Measurements from ENCODE around the gene CDK3. TPM values are rescaled to one million over a fixed set of nuclear protein-coding genes. Genes with fewer than 3 reads are reported as not detected.
A peak's percentile ranks its signal among the peaks of the same experiment; 100 is the strongest.

CDK3 gene
- total RNA-seq, 6 donors from 2014 or later: 3.0 to 15.7 (median 7.0) TPM

DNA sequence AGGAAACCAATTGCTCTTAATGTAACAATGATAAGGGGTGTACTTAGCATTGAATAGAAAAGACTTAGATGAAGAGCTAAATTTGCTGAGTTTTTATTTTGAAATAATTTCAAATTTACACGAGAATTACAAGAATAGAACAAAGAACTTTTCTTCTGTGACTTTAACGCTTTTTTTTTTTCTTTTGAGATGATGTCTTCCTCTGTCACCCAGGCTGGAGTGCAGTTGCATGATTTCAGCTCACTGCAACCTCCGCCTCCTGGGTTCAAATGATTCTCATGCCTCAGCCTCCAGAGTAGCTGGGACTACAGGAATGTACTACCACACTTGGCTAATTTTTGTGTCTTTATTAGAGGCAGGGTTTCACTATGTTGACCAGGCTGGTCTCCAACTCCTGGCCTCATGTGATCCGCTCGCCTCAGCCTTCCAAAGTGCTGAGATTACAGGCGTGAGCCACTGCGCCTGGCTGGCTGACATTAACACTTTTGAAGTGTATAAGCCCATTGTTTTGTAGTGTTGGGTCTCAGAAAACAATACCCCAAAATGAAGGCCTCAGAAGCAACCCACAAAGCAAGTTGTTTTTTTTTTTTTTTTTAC is 19.5 kb upstream of the CDK3 start:
- H3K27ac ChIP-seq: peak overlapping the region; percentile 45 to 98 (median 70)
- TF ChIP-seq POLR2A (IDR thresholded peaks at IDR 0.05) (no peak), EP300 (IDR thresholded peaks at IDR 0.05) (no peak), POLR2AphosphoS5 (IDR thresholded peaks at IDR 0.05) (no peak)
- TF ChIP-seq, protein P1, sequence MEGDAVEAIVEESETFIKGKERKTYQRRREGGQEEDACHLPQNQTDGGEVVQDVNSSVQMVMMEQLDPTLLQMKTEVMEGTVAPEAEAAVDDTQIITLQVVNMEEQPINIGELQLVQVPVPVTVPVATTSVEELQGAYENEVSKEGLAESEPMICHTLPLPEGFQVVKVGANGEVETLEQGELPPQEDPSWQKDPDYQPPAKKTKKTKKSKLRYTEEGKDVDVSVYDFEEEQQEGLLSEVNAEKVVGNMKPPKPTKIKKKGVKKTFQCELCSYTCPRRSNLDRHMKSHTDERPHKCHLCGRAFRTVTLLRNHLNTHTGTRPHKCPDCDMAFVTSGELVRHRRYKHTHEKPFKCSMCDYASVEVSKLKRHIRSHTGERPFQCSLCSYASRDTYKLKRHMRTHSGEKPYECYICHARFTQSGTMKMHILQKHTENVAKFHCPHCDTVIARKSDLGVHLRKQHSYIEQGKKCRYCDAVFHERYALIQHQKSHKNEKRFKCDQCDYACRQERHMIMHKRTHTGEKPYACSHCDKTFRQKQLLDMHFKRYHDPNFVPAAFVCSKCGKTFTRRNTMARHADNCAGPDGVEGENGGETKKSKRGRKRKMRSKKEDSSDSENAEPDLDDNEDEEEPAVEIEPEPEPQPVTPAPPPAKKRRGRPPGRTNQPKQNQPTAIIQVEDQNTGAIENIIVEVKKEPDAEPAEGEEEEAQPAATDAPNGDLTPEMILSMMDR (IDR thresholded peaks at IDR 0.05): no peak
- no peak overlapping the region for H3K4me3 ChIP-seq
- 89 to 92% methylated on average over 7 of the region's 7 CpGs for WGBS, 2 donors
- DNase-seq (no peak), ATAC-seq (ENCODE audit: low FRiP score in 2 of 2) (no peak)
- H3K4me1 ChIP-seq: peaks cover 46 to 61% (median 60%) of the 10 kb centered on the region in 4 donors
- H3K36me3 ChIP-seq: no peaks in the 10 kb centered on the region
- no peaks in the 10 kb centered on the region for H3K27me3 ChIP-seq
- H3K9me3 ChIP-seq: no peaks in the 10 kb centered on the region

DNA sequence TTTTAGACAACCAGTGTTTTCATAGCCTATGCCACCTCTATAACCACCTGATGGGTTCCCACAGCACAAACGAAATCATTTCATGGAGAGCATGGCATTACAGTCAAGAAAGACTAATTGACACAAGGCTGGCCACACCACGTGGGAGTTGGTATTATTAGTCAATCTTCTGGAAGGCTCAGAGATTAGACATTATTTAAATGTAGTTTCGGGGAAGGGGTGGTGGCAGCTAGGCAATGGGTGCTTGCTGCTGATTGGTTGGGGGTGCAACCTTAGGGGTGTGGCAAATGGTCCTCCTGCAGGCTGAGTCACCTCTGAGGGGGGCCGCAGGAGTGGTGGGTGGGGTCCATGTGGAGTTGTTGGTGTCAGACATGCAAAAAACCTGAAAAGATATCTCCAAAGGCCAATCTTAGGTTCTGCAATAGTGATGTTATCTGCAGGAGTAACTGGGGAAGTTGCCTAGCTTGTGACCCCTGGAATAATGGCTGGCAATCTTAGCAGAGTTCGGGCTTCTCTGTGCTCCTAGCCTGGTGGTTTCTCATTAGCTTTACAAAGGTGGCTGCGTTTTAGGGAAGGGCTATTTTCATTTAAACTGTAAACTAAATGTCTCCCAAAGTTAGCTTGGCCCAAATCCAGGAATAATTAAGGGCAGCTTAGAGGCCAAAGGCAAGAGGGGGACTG is 17.0 kb upstream of the CDK3 start:
- H3K36me3 ChIP-seq: peaks cover 0 to 7% (median 0%) of the 10 kb centered on the region in 4 donors
- TF ChIP-seq POLR2A (IDR thresholded peaks at IDR 0.05) (no peak), EP300 (IDR thresholded peaks at IDR 0.05) (peak in 1 of 4 donors; percentile 75), POLR2AphosphoS5 (IDR thresholded peaks at IDR 0.05) (no peak)
- TF ChIP-seq, protein P1 (IDR thresholded peaks at IDR 0.05): no peak
- WGBS, 2 donors: 43 to 44% methylated on average over 5 to 6 of the region's 6 CpGs
- peaks cover 25 to 41% (median 38%) of the 10 kb centered on the region in 4 donors for H3K4me1 ChIP-seq
- H3K27me3 ChIP-seq: no peaks in the 10 kb centered on the region
- H3K4me3 ChIP-seq: no peak overlapping the region
- H3K9me3 ChIP-seq: no peaks in the 10 kb centered on the region
- H3K27ac ChIP-seq: peak overlapping the region; percentile 4 to 72 (median 39)
- ATAC-seq (ENCODE audit: low FRiP score in 2 of 2) (no peak), DNase-seq (peak in 1 of 2 donors; percentile 77)

DNA sequence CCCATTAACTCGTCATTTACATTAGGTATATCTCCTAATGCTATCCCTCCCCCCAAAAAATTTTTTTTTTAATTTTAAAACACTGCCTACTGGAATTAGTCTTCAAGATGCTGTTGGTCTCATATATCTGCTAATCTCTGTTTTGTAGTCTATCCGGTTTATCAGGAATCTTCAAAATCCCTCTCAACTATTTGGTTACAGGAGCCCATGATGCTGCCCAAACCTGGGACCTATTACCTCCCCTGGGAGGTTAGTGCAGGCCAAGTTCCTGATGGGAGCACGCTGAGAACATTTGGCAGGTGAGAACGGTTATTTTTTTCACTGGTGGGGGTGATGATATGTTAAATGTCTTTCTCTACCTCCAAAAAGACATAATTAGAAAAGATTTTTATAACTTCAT is 14.7 kb upstream of the CDK3 start:
- WGBS, 2 donors: 92 to 96% methylated on average over 4 of the region's 4 CpGs
- no peak for TF ChIP-seq POLR2A (IDR thresholded peaks at IDR 0.05)
- TF ChIP-seq POLR2AphosphoS5 (IDR thresholded peaks at IDR 0.05): no peak
- TF ChIP-seq EP300 (IDR thresholded peaks at IDR 0.05): no peak
- TF ChIP-seq, protein P1 (IDR thresholded peaks at IDR 0.05): no peak
- no peak overlapping the region for H3K4me3 ChIP-seq
- H3K9me3 ChIP-seq: no peaks in the 10 kb centered on the region
- peaks cover 15 to 32% (median 29%) of the 10 kb centered on the region in 4 donors for H3K4me1 ChIP-seq
- H3K27me3 ChIP-seq: no peaks in the 10 kb centered on the region
- peaks cover 0 to 7% (median 0%) of the 10 kb centered on the region in 4 donors for H3K36me3 ChIP-seq
- no peak for DNase-seq
- no peak overlapping the region for H3K27ac ChIP-seq
- no peak for ATAC-seq (ENCODE audit: low FRiP score in 2 of 2)

DNA sequence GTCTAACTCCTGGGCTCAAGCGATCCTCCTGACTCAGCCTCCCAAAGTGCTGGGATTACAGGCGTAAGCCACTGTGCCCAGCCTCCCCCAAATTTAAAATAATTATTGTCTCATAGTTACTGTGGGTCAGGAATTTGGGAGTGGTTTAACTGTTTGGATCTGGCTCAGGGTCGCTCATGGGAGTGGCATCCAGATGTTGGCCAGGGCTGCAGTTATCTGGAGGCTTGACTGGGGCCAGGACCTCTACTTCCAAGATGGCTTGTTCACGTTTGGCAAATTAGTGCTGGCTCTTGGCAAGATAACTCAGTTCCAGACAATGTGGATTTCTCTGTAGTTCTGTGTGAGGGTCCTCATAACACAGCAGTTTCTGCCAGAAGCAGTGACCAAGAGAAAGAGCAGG is 13.6 kb upstream of the CDK3 start:
- H3K27ac ChIP-seq: no peak overlapping the region
- 87 to 94% methylated on average over 4 of the region's 4 CpGs for WGBS, 2 donors
- no peaks in the 10 kb centered on the region for H3K9me3 ChIP-seq
- DNase-seq (no peak), ATAC-seq (ENCODE audit: low FRiP score in 2 of 2) (no peak)
- H3K4me1 ChIP-seq: peaks cover 8 to 23% (median 19%) of the 10 kb centered on the region in 4 donors
- TF ChIP-seq EP300 (IDR thresholded peaks at IDR 0.05) (no peak), POLR2A (IDR thresholded peaks at IDR 0.05) (no peak), POLR2AphosphoS5 (IDR thresholded peaks at IDR 0.05) (no peak)
- TF ChIP-seq, protein P1 (IDR thresholded peaks at IDR 0.05): no peak
- H3K27me3 ChIP-seq: no peaks in the 10 kb centered on the region
- H3K36me3 ChIP-seq: peaks cover 0 to 15% (median 3%) of the 10 kb centered on the region in 4 donors
- no peak overlapping the region for H3K4me3 ChIP-seq
